SKM-1 treated with dmso at 0.1 percent for 144 hours (cell line): ENCODE results near the gene ALK.

Source experiments
- DNase-seq: peaks from one replicate; lab custom pipeline; 2025; ENCODE audit not compliant: unreplicated experiment; lab: John Stamatoyannopoulos, UW

ALK gene

DNA sequence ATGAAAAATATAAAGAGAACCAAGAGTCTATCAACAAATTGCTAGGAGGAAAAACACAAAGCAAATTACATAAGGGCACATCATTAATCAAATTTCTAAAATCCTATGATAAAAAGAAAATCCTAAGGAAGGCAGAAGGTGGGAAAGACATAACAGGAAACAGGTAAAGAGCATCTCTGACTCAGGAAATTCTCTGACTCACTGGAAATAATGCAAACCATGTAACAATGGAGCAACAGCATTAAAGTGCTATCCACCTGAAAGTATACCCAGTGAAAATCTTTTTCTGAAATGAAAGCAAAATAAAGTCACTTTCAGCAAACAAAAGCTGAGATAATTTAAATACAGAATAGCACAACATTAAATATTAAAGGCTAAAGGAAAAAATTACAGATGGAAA, 10.9 kb downstream of the ALK start:
- no peak for DNase-seq

- no peak for DNase-seq
These were observed 19.0 kb downstream of the ALK start for GRCh38 chr2:29902356-29902755.

GRCh38 chr2:29900971-29901633, 20.3 kb downstream of the ALK start:
- no peak for DNase-seq

GRCh38 chr2:29898999-29899398, 22.4 kb downstream of the ALK start:
- DNase-seq = no peak

DNA sequence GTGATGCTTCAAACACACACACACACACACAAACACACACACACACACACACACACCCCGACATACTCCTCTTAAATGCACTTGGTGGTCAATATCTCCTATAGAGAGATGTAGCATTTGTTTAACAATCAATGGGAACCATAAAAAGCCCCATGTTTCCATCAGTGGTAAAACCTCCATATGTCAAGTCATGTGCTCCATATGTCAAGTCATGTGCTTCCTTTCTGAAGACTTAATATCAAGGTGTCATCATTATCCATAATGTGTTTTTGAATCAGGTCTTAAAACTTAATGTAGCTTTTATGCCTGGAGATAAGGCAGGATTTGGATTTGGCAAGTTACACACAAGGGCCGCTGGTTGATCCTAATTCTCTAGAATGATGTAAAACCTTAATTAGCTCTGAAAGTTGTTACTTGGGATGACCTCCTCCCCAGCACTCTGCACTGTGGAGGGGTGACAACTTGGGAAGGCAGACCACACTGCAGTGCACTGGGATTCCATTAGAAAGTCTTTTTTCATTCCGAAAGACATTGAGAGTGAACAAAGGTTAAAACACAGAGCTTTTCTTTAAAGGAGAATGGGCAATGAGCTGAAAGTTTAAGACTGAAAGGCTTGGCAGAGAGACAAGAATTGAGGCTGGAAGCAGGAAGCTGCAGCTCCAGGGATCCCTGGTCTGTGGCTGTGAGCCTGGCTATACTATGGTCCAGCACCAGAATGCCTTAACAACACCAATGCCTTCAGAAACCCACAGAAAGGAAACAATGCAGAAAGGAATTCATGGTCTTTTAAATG, 26.4 kb downstream of the ALK start:
- no peak for DNase-seq

GRCh38 chr2:29892585-29893259, 28.7 kb downstream of the ALK start:
- no peak for DNase-seq

- DNase-seq = no peak
These were observed 40.2 kb downstream of the ALK start for GRCh38 chr2:29881089-29881730.

GRCh38 chr2:29880084-29880483, 41.3 kb downstream of the ALK start:
- DNase-seq = no peak

GRCh38 chr2:29879456-29879855, 41.9 kb downstream of the ALK start:
- no peak for DNase-seq

GRCh38 chr2:29878898-29879297, 42.5 kb downstream of the ALK start:
- DNase-seq = no peak

- no peak for DNase-seq
These were observed 45.0 kb downstream of the ALK start for GRCh38 chr2:29876374-29876773.

- DNase-seq = no peak
These were observed 46.6 kb downstream of the ALK start for GRCh38 chr2:29874745-29875144.

GRCh38 chr2:29872870-29873269, 48.5 kb downstream of the ALK start:
- DNase-seq = no peak

DNA sequence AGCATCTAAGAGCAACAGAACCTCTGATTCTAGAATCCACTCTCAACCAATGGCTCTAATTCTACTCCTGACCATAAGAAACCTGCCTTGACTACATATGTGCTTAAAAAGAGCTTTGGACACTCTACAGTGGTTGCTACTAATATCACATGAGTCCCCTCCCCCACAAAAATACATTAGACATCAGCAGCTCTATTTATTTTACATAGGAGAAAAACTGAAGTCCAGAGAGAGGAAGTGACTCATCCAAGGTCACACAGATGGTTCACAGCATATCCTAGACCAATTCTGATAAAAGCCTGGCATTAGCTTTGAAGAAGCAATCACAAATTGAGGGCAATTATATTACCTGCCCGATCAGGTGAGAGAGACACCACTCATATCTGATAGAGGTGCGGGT, 49.8 kb downstream of the ALK start:
- DNase-seq = no peak

DNA sequence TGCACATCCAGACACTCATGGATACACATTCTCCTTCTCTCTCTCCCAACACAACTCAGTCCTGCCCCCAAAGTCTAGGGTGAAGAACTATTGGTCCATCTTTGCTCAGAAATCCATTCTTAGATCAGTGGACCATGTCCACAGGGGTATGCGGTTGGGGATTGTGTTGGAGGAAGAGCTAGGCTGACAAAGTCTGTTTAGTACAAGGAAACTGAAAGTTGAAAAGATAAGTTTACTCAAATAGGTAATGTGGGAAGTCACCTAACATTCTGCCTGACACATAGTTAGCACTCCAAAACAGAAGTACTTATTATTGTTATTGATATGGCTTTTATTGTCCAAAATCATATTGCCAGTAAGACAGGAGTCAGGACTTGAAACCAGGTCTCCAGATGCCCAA, 55.9 kb downstream of the ALK start:
- DNase-seq = no peak

- DNase-seq = no peak
These were observed 56.4 kb downstream of the ALK start for GRCh38 chr2:29864988-29865387.

DNA sequence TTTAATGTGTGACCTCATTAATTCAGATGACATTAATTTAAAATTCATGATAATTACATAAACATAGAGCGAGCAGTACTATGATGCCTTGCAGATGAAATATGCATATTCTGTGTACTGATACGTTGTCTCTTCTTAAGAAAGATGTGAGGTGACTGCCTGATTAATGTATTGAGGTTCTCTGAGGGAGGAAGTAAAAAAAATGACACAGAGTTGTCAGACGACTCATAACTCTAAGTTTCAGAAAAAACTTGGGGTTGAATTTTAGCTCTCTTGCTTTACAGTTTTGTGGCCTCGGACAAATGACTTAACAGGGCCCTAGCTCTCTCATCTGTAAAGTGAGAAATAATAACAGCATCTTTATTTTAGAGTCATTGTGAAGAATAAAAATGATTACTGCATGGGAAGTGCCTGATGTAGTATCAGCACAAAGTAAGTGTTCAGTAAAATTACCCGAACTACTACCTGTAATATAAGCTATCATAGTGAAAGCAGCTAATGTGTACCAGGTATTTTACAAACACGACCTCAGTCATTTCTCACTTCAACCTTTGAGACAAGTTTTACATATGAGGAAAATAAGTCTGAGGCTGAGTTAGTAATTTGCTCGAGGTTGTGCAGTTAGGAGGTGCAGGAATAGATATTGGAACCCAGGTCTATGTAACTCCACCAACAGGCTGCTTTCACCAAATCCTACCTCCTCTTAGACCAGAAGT, 65.3 kb downstream of the ALK start:
- DNase-seq = no peak

DNA sequence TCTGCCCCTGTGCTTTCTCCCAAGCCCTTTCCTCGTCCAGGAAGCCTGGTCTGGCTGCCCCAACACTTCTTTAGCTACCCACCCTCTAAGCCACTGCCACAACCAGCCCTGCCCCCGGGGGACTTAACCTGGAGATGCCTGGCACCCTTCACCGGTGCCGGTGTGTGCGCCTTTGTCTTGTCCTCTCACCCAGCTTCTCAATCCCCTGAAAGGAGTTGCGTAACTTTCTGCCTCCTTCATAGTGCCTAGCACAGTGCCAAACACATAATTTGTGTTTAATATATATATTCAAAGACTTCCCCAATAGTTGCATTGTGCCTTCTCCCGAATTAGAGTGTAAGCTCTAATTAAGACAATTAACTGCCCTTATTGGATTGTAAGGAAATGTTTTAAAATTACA, 70.6 kb downstream of the ALK start:
- no peak for DNase-seq

- no peak for DNase-seq
These were observed 72.6 kb downstream of the ALK start for GRCh38 chr2:29848566-29849310.

DNA sequence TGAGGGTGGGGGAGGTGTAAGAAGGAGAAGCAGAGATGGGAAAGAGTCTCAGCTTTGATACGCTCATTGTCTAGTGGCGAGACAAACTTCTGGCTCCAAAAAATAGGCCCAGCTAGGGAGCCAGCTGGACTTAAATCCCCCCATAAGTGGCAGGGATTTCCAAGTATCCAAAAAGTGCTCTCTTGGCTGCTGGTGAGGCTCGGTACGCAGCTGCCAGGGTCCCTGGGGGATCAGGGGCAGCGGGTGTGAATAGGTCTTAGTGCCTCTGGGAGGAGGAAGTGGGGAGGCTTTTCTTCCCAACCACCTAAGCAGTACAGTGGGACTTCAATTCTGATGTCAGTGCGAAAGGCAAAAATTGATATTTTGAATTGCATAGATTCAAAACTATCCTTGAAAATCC, 73.5 kb downstream of the ALK start:
- no peak for DNase-seq
